ENCODE data around the gene DDAH2.

Gene DDAH2

DNA sequence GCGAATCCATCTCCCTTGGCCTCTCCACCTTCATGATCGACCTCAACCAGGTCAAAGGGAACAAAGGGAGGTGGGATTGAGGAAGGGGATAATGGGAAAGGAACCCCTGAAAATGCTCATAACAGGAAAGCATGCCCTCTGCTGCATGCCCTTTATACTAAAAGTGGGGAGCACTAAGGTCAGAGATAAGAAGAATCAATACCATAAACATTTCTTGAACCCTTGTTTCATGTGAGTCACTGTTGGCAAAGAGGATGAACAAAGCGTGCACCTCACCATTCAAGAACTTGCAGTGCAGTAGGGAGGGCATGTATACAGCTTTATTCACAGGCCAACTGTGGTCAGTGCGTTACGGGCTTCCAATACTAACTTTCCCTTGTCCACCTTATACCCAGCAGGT lies 31.7 kb upstream of the DDAH2 start:
- DNase-seq = no peak

DNA sequence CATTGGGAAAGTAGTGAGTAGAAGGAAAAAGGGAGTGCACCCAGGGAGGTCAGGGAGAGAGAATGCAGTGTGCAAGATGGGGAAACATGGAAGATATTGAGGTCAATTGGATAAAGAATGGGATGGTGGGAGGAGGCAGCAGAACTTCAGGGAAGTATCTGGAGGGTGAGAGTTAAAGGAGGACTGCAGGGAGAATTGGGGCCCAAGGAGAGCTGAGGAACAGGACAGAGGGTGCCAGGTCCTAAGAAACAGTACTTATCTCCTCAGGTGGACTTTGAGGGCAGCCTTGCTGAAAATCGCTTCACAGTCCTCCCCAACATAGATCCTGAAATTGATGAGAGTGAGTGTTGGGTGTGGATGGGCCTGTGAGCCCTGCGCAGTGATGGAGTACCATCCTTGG lies 29.2 kb upstream of the DDAH2 start:
- no peak for DNase-seq

DNA sequence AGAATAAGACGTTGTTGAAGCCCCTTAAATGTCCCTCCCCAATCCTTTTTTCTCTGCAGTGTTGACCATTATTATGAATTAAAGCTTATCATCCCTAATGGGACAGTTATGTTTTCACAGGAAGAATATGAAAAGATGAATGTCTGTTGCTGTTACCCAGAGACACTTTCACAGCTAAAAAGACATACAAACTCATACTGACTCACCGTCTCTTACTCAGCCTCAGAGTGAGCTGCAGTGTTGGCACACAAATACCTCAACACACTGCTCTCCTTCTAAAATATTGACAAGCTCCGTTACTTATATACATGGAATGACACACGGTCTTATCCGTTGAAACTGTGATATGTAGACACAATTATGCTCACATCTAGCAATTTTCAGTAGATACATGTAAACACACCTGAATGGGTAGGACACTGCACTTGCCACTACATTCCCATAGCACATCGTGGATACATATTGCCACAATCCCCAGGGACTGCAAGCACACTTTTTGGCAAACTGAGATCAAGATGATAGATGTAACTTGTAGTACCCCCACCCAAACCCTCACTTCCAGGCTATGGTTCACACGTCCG lies 23.7 kb upstream of the DDAH2 start:
- no peak for DNase-seq

DNA sequence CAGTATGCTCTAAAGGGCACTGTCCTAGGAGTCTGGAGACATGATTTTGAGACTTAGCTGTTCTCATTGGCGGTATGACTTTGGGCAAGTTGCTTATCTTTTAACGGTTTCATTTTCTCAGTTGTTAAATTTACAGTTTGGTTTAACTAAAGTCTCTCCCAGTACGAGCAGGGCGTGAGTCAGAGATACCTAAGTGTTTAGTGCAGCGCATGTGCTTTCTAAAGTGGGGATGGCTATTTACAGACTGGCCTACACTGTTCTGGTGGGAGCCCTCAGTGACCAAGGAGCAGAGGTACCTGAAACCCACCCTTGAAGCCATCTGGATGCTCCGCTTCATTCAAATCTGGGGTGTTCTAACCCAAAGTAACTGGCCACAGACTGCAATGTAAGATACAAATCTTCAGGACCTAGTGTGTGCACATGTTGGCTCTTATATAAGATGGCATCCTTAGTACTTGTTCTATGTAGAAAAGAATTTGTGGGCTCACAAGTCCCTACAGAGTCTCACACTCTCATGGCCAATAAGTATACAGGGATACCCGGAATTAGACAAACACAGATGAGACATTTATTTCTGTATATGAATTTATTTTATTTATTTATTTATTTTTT lies 21.4 kb upstream of the DDAH2 start:
- DNase-seq = no peak

DNA sequence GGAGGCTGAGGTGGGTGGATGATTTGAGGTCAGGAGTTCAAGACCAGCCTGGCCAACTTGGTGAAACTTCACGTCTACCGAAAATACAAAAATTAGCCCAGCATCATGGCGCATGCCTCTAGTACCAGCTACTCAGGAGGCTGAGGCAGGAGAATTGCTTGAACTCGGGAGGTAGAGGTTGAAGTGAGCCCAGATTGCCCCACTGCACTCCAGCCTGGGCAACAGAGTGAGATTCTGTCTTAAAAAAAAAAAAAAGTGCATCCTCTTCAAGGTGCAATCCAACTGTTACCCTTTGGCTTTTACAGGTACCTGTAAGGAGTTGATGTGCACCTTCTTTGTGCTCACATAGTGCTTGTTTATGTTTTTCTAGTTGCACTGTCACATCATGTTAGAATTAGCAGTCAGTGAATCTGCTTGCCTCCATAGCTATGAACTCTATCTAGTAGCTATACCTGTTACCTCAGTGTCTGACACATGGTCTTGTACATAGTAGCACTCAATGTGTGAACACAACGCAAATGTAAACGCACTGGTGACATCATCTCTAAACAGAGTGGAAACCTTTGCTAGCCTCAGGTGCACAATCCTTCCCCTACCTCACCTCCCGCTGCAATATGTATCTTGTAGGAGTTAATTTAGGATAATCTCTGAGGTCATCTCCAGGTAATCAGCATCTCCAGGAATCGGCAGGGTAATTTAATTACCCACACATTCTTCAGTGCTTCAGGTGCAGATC lies 20.4 kb upstream of the DDAH2 start:
- no peak for DNase-seq

DNA sequence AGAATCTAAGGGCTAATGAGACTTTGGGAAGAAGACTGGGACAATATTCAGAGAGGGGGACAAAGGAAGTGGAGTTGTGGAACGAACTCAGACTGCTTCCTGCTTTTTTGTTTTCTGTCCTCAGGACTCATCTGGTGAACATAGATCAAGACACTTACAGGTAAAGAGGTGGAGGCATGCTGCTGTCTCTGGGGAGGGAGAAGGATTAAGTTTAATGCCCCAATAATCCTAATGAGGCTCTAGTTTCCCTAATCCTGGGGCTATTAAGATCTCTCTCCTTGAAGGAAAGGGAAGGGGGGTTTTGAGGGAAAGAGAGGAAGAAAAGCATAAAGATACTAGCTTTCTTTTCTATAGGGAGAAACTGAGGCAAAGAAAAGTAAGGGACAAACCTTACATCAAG lies 15.3 kb upstream of the DDAH2 start:
- DNase-seq = no peak

DNA sequence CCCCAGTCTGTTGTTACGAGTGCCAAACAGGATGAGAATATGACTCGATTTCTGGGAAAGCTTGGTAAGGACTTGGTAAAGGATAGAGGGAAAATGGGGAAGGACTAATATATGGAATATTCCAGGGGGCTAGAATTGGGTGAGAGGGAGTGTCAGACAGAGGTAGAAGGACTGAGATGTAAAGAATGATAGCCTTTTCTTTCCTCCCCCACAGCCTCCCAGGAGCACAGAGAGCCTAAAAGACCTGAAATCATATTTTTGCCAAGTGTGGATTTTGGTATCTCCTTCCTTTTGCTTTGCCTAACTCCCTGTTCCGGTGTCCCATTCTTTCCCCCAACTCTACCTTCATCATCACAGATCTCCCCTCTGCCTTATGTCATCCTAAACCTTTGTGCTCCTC lies 13.8 kb upstream of the DDAH2 start:
- DNase-seq = no peak

DNA sequence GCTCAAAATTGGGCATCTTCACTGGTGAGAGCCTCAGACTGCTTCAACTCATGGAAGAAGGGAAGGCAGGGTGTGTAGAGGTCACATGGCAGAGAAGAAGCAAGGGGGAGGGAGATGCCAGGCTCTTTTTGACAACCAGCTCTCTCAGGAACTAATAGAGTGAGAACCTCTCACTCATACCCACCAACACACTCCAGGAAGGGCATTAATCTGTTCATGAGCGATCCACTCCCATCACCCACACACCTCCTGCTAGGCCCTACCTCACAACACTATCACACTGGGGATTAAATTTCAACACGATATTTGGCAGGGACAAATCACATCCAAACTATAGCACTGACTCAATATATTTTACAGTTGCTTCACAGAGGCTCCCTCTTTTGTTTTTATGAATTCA lies 12.7 kb upstream of the DDAH2 start:
- DNase-seq = no peak

DNA sequence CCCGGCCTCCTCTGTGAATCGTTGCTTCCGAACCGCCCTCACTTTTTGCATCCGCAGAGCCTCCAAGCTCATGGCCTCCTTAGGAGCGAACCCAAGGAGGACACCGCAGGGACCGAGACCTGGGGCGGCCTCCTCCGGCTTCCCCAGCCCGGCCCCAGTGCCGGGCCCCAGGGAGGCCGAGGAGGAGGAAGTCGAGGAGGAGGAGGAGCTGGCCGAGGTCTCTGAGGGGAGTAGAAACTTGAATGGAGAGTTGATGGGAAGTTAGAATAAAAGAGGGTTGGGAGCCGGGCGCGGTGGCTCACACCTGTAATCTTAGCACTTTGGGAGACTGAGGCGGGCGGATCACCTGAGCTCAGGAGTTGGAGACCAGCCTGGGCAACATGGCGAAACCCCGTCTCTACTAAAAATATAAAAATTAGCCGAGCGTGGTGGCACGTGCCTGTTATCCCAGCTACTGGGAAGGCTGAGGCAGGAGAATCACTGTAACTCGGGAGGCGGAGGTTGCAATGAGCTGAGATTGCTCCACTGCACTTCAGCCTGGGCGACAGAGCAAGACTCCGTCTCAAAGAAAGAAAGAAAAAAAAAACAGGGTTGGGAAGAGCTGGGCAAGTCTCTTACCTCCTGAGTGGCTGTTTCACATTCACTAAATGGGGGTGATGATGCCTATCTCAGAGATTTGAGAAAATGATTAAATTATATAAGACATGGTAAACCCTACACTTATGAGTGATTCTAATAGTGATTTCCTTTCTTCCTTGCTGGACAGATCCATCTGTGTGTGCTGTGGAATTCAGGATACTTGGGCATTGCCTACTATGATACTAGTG lies 11.5 kb upstream of the DDAH2 start:
- no peak for DNase-seq

DNA sequence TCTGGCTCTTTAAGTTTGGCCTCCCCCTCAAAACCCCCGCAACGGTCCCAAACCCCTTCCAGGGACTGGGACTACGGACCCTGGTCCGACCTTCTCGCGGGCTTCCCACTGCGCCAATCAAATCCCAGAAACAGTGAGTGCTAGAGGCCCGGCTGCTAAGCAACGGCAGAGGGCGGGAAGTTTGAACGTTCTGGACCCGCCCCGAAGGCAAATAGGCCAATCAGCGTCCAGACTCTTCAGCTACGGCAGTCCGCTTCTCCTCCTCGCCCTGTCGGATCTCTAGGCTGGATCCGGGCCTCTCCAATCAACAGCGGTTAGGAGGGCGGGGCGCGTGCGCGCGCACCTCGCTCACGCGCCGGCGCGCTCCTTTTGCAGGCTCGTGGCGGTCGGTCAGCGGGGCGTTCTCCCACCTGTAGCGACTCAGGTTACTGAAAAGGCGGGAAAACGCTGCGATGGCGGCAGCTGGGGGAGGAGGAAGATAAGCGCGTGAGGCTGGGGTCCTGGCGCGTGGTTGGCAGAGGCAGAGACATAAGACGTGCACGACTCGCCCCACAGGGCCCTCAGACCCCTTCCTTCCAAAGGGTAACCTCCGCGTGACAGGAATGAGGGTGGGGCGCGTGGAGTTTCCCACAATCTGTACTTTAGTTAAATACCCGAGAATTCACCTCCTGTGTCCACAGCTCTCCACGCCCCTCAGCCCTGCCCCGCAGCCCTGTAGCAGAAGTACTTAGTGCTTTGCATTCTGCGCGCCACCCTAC lies 10.7 kb upstream of the DDAH2 start, which contains the start of gene MSH5:
Gene MSH5 (plus strand): TSS at position 367 of the 758 bp plus-strand sequence. CDS start 462 bp downstream, outside the sequence.
- peak; percentile 96 for DNase-seq

DNA sequence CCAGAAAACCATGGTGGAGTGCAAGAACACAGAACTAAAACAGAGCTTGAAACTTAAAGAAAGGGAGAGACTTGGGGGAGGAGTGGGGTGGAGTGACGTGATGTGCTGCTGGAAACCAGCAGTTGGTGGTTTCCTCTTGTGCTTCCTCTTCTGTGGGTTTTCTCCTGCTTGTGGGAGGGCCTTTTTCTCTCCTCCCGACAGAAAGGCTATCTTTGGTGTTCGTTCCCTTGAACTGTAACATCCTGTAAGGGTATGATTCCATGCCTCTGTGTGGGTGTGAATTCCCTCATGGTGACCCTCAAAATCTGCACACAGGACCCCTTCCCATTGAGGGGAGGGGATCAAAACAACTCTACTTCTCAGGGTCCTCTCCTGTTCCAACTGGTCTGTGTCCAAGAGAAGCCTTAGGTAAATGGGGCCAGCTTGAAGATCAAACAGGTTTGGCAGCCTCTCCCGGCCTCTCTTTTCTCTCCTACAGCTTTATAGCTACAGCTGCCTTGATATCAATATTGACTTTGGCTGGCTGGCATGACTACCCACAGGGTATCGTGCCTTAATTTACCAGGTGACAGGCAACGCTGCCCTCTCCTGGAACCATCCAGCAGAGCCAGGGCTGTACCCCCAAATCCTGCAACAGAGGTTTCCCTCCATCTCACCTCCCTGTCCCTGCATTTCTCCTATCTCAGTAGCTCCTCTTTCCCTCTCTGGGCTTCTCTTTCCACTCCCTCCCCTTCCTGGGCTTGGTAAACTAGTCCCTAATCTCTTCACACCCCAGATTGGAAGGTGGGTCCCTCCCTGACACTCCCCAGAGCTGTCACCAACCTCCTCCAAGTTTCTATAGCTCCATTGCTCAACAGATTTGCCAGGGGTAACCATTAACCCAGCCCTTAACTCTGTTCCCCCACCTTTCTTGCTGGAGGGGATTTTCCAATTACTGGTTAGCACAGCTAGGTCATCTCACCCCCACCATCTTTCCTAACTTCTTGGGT lies 9.2 kb upstream of the DDAH2 start:
- peak; percentile 80 for DNase-seq

DNA sequence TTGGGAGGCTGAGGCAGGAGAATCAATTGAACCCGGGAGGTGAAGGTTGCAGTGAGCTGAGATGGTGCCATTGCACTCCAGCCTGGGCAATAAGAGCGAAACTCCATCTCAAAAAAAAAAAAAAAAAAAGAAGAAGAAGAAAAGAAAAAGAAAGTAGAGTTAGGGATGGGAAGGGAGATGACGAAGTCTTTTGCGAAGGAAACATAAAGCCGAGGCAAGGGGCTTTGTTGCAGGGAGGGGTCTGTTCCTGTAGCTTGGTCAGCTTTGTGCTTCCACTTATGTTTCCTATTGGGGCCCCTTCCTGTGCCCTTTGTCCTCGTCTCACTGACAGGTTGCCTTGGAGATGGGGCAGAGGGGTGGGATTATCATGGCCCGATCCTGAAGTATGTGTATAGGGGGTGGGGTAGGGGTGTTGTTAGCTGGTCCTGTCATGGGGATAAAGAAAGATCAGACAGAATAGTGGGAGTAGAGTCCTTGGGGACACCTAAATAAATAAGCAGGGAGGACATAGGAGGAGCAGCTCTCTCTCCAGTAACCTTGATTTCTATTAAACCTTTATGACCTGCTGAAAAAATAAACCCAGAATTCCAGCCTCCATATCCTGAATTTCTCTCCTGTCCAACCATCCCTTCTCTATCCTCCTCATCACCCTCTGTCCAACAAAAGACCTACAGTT lies 8.4 kb upstream of the DDAH2 start:
- DNase-seq = peak; percentile 7

DNA sequence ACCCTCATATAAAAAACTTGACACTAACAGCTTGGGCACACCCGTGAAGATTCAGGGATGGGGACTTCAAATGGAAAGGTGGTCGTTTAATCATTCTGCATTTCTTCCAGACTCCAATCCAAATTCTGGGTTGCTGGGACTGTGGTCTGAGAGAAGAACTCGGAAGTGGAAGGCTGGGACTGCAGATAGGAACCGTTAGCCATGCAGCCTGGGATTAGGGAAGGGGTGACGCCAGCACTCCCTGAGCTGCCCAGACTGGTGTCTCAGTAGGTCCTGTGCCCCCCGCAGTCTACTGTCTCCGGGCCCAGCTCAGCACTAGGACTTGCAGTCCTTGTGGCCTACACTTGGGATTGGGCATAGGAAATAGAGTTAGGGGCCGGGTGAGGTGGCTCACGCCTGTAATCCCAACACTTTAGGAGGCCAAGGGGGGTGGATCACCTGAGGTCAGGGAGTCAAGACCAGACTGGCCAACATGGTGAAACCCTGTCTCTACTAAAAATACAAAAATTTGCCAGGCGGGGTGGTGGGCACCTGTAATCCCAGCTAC lies 7.7 kb upstream of the DDAH2 start:
- no peak for DNase-seq

DNA sequence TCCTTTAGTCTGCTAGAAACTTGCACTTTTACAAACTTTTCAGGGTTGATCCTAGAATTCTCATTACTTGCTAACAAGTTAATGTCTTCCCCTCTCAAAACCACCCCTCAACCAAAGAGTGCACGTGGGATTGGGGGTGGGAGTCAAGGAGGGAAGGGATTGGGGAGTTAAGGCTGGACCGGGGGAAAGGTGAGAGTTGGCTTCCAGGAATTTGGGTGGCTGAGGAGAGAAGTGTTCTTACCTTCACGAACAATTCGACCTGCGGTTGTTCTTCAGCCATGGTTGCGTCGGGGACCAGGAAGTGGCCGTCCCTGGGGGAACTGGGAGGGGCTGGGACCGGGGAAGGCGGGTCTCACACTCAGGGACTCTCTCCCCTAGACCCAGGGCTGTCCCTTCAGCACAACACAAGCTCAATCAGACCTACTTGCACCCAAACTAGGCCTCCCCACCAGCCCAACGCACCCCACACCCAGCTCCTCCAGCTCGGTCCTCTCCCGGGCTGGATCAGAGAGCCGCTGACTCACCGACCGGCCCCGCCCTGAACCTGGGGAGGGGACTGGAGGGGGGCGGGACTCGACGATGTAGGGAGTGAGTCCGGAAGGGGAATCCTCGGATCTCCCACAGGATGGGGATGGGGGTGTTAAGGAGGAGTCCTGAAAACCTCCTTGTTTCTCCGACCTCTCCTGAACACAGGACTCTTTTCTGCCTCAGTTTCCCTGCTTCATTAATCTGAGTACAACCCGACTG lies 7.1 kb upstream of the DDAH2 start, which contains the start of gene CLIC1:
Gene CLIC1 (minus strand): TSS at position 510 of the 747 bp plus-strand sequence. CDS start 230 bp downstream, at position 280.
- no peak for DNase-seq

DNA sequence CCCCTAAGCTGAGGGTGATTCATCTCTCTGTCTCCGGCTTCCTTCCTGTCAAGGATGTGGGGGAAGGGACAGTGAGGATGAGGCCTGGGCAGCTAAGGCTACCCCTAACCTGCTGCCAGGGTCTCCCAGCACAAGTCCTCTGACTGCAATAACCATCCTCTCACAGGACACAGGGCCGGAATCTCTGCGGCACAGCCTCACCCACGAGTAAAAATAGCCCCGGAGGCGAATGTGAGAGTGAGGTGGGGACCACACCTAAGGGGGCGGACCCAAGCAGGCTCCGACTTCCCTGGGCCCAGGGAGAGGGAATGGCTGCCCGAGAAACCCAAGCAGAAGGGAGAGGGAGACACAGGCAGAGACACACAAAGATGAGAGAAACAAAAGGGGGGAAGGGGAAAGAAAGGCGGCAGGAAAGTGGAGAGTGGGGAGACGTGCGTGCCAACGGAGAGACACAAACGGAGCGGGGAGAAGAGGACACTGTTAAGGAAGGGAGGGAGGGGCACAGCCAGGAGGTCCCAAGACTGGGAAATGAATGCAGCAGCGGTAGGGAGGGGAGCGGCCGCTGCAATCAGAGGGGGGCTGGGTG lies 5.8 kb upstream of the DDAH2 start:
- no peak for DNase-seq

DNA sequence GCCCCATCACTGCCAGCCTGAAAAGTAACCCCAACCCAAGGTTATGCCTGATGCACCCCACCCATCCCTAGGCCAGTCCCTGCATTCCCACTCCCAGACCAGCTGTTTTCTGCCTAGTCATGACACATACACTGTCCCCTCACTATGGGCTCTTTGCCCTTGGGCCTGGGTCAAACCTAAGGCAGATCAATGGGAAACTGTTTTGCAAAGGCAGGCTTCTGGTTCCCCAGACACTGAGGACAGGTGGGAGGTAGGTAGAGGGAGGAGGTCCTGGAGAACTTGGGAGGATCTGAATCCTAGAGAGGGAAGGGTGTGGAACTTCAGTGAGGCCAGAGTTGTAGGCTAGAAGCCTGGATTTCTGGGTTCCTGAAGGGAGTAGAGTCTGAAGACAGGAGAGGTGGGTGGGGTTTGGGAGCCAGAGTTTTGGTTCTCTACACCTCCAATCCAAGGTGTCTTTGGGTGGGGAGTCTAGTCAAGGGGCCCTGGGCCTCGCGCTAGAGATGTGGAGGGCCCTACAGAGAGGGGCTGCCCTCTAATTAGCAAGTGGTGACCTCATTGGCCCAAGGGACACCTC lies 5.2 kb upstream of the DDAH2 start:
- DNase-seq = no peak

DNA sequence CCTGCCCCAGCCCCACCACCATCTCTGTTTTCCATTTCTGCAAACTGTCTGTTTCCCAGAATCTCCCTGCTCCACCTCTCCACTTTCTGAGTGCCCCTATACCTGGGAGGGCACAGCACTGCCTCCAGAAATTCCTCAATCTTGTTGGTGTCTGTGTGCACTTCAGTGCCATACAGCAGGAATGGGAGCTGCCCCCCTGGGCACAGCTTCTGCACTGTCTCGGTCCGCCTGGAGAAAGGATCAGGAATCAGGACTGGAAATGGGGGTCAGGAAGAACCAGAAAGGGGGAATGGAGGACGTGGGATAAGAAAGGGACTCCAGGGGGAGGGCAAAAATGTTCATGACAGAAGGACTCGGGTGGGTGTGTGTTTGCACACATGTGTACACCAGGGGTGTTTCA lies 4.6 kb upstream of the DDAH2 start:
- no peak for DNase-seq

DNA sequence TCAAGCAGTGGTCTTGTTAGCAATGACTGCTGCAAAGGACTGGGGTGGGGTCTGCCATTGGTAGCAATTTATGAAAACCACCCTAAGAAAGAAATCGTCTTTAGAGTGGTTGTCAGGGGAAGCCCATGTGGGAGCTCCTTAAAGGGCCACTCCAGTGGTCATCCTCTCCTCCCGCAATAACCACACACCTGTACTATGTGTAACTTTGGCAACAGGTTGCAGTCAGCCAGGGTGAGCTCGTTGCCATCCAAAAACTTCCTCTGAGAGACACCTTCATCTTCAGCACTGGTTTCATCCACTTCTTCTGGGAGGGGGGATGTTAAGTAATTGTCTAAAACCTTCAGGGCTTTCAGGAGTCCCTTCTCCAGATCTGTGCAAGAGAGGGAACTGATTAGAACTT lies 2.9 kb upstream of the DDAH2 start:
- DNase-seq = no peak

DNA sequence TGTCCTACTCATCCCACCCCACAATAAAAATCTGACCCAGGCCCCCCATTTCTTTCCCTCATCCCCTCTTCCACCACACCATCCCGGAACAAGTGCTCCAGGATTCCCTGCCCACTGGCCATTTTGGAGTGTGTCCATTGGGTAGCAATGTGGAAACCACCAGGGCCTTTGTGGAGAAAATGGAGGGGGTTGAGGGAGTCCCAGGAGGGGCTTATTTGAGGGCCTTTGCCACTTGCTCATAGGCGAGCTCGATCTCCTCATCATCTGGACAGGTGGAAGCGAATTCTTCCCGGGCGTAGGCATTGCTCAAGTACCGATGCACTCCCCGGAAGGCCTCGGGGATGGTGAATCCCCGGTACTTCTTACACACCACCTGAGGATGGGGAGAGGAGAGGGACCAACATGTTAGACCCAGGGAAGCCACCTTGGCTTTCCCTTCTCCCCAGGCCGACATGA lies 1.6 kb upstream of the DDAH2 start:
- DNase-seq = no peak

Measured in NCI-H1417 treated with DMSO at 0.1 percent for 48 hours (cell line).